Measurements from ENCODE around the gene MTHFD1L. TPM values are rescaled to one million over a fixed set of nuclear protein-coding genes. Genes with fewer than 3 reads are reported as not detected.

The MTHFD1L gene
- total RNA-seq, 1 donor from 2014 or later: 59.1 TPM

DNA sequence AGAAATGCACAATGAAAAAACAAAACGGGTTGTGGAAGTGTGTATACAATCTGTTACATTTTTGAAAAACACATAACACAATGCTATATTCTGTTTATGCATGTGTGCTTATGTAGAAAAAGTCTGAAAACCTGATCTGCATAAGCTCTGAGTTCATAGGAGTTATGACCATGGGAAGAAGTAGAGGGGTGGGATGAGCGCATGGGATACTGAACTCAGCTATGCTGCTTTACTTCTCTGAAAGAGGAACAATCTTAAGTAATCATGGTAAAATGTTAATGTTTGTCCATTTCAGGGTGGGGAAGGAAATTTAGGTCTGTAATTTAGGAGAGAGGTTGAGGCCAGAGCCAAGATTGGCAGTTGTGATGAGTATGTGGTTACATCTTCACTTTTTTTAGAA, 126.8 kb downstream of the MTHFD1L start:
- Mint-ChIP-seq H3K9me3 (peaks cover 9% of the 10 kb centered on the region), H3K36me3 (peaks cover 31% of the 10 kb centered on the region), H3K4me1 (peaks cover 21% of the 10 kb centered on the region), H3K27me3 (ENCODE audit: low read depth) (no peaks in the 10 kb centered on the region), H3K4me3 (no peak overlapping the region), H3K27ac (no peak overlapping the region)
- TF ChIP-seq, protein P1, sequence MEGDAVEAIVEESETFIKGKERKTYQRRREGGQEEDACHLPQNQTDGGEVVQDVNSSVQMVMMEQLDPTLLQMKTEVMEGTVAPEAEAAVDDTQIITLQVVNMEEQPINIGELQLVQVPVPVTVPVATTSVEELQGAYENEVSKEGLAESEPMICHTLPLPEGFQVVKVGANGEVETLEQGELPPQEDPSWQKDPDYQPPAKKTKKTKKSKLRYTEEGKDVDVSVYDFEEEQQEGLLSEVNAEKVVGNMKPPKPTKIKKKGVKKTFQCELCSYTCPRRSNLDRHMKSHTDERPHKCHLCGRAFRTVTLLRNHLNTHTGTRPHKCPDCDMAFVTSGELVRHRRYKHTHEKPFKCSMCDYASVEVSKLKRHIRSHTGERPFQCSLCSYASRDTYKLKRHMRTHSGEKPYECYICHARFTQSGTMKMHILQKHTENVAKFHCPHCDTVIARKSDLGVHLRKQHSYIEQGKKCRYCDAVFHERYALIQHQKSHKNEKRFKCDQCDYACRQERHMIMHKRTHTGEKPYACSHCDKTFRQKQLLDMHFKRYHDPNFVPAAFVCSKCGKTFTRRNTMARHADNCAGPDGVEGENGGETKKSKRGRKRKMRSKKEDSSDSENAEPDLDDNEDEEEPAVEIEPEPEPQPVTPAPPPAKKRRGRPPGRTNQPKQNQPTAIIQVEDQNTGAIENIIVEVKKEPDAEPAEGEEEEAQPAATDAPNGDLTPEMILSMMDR (IDR thresholded peaks at IDR 0.05; ENCODE audit: unreplicated experiment): no peak
- DNase-seq (ENCODE audit: low spot score in 2 of 2, unreplicated experiment in 2 of 2): no peak

DNA sequence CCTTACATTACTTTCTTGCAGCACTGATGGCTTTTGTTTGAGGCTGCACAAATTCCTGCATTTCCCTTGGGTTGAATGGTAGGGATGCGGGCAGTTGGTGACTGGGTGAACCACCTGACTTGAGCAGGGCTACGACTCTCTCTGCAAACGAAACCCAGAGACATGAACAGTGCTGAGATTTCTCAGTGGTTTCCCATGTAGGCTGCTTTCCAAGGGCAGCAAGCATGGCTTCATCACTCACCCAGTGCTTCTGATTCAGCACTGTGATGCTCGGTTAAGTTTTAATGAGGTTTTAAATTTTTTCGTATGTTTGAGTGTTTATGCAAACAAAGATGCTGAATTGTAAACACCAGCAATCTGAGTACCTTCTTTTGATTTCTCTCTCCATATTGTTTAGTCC, 127.2 kb downstream of the MTHFD1L start:
- Mint-ChIP-seq H3K4me1 (peaks cover 17% of the 10 kb centered on the region), H3K36me3 (peaks cover 31% of the 10 kb centered on the region), H3K9me3 (peaks cover 9% of the 10 kb centered on the region), H3K27me3 (ENCODE audit: low read depth) (no peaks in the 10 kb centered on the region), H3K4me3 (no peak overlapping the region), H3K27ac (no peak overlapping the region)
- DNase-seq (ENCODE audit: low spot score in 2 of 2, unreplicated experiment in 2 of 2): no peak
- TF ChIP-seq, protein P1 (IDR thresholded peaks at IDR 0.05; ENCODE audit: unreplicated experiment): no peak

DNA sequence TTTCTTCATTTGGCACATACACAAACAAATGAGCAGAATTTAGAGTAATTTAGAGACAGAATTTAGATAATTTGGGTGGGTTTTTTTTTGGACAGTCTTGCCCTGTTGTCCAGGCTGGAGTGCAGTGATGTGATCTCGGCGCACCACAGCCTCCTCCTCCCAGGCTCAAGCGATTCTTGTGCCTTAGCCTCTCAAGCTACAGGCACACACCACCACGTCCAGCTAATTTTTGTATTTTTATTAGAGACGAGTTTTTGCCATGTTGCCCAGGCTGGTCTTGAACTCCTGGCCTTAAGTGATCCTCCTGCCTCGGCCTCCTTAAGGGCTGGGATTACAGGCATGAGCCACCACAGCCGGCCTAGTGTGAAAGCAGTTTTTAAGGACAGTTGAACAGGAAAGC, 127.8 kb downstream of the MTHFD1L start:
- DNase-seq (ENCODE audit: low spot score in 2 of 2, unreplicated experiment in 2 of 2): no peak
- peaks cover 9% of the 10 kb centered on the region for H3K9me3 Mint-ChIP-seq
- H3K4me1 Mint-ChIP-seq: peaks cover 17% of the 10 kb centered on the region
- H3K27me3 Mint-ChIP-seq (ENCODE audit: low read depth): no peaks in the 10 kb centered on the region
- TF ChIP-seq, protein P1 (IDR thresholded peaks at IDR 0.05; ENCODE audit: unreplicated experiment): no peak
- H3K4me3 Mint-ChIP-seq: no peak overlapping the region
- H3K36me3 Mint-ChIP-seq: peaks cover 33% of the 10 kb centered on the region
- no peak overlapping the region for H3K27ac Mint-ChIP-seq

DNA sequence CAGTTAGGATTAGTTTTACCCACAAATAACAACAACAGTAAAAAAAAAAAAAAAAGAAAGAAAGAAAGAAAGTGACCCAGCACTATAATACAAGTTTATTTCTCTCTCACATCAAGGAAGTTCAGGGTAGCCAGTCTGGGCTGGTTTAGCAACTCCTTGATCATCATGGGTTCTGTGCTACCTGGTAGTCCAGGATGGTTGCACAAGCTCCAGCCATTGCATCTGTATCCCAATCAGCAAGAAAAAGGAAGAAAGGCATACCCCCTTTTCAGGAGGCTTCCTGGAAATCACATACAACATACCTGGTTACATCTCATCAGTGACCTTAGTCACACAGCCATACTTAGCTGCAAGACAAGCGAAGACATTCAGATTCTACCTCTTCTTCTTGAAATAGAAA, 128.5 kb downstream of the MTHFD1L start:
- no peak overlapping the region for H3K27ac Mint-ChIP-seq
- H3K4me3 Mint-ChIP-seq: no peak overlapping the region
- peaks cover 33% of the 10 kb centered on the region for H3K36me3 Mint-ChIP-seq
- no peak for DNase-seq (ENCODE audit: low spot score in 2 of 2, unreplicated experiment in 2 of 2)
- TF ChIP-seq, protein P1 (IDR thresholded peaks at IDR 0.05; ENCODE audit: unreplicated experiment): no peak
- peaks cover 18% of the 10 kb centered on the region for H3K4me1 Mint-ChIP-seq
- peaks cover 9% of the 10 kb centered on the region for H3K9me3 Mint-ChIP-seq
- no peaks in the 10 kb centered on the region for H3K27me3 Mint-ChIP-seq (ENCODE audit: low read depth)

DNA sequence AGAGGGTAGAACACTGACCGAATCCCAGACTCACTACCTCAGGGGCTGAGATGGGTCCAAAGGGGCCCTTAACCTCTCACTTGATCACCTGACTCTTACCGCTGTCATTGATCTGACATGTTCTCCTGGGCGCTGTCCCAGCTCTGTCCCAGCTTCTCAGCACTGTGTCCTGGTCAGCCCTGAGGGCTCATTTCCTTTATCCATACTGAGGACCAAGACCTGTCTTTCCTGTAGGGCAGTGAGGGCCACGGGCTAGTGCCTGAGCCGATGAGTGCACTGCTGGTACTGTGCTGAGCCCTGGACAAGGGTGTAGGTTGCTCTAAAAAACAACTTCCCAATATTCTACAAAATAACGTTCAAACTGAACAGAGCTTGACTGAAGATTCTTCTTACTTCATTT, 131.5 kb downstream of the MTHFD1L start:
- Mint-ChIP-seq H3K4me1 (peaks cover 38% of the 10 kb centered on the region), H3K4me3 (no peak overlapping the region), H3K27me3 (ENCODE audit: low read depth) (no peaks in the 10 kb centered on the region), H3K36me3 (peaks cover 29% of the 10 kb centered on the region), H3K9me3 (peaks cover 9% of the 10 kb centered on the region), H3K27ac (peak overlapping the region; percentile 57)
- DNase-seq (ENCODE audit: low spot score in 2 of 2, unreplicated experiment in 2 of 2): no peak
- TF ChIP-seq, protein P1 (IDR thresholded peaks at IDR 0.05; ENCODE audit: unreplicated experiment): no peak

DNA sequence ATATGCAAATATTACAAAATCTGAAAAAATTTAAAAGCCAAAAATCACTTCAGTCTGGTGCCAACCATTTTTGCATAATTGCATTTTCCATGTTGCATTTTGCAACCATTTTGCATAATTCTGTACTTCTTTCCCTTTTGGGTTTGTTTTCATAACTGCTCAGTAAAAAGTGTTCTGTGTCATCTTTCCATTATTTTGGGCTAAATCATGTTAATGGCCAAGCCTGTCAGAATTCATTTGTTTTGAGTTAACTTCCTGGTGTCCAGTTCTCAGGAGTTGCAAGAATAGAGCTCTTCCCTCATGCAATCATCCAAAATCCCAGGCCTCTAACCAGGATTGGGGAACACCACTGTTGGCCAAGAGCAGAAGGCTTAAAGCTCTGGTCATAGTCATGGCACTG, 133.6 kb downstream of the MTHFD1L start:
- Mint-ChIP-seq H3K36me3 (peaks cover 17% of the 10 kb centered on the region), H3K4me3 (no peak overlapping the region), H3K27me3 (ENCODE audit: low read depth) (no peaks in the 10 kb centered on the region), H3K4me1 (peaks cover 50% of the 10 kb centered on the region), H3K27ac (peak overlapping the region; percentile 28), H3K9me3 (peaks cover 3% of the 10 kb centered on the region)
- TF ChIP-seq, protein P1 (IDR thresholded peaks at IDR 0.05; ENCODE audit: unreplicated experiment): no peak
- no peak for DNase-seq (ENCODE audit: low spot score in 2 of 2, unreplicated experiment in 2 of 2)

All from mesothelial cell of epicardium (in vitro differentiated cells).